Urinary bladder (tissue), 4 donors: ENCODE results near the gene ARAP2. TPM values are rescaled to one million over a fixed set of nuclear protein-coding genes. Genes with fewer than 3 reads are reported as not detected.

Experiments
- DNase-seq: peaks from one replicate; pipeline ENCODE4 v3.0.0-alpha.2; 2015; ENCODE audit errors: extremely low spot score
- H3K27ac ChIP-seq: one replicate; pipeline ENCODE4 v1.5.1; 2013; ENCODE audit warnings: low read depth, mild to moderate bottlenecking, moderate library complexity
- H3K36me3 ChIP-seq: one replicate; pipeline ENCODE4 v1.6.1; 2013; ENCODE audit warnings: mild to moderate bottlenecking, moderate library complexity; ENCODE audit not compliant: insufficient read depth
- H3K4me1 ChIP-seq: one replicate; pipeline ENCODE4 v1.6.1; 2013; ENCODE audit warnings: mild to moderate bottlenecking, moderate library complexity; ENCODE audit not compliant: insufficient read depth
- H3K4me3 ChIP-seq: one replicate; pipeline ENCODE4 v1.5.1; 2013; ENCODE audit warnings: low read depth, low read length
- WGBS: extraction: QIAGEN DNeasy Blood & Tissue Kit; methylation state at CpG from one replicate; pipeline ENCODE4 v1.1.7; 2013; 5-methylcytosine and 5-hydroxymethylcytosine counted together
- polyA plus RNA-seq: library from polyadenylated mRNA; stranded (reverse); fragments of 200-250 nt; gene quantifications from one replicate; pipeline ENCODE4 v1.2.3, GENCODE V29; 2013
- total RNA-seq: library from RNA; depleted of rRNA; stranded (reverse); fragments of >200 nt; gene quantifications from one replicate; pipeline ENCODE4 v1.2.3, GENCODE V29; 2014
- donor health status: healthy with polysubstance abuse.
- donor health status: healthy.

ARAP2 gene
- total and polyA plus RNA-seq, 2 donors, result 1.5 to 34.1 TPM

DNA sequence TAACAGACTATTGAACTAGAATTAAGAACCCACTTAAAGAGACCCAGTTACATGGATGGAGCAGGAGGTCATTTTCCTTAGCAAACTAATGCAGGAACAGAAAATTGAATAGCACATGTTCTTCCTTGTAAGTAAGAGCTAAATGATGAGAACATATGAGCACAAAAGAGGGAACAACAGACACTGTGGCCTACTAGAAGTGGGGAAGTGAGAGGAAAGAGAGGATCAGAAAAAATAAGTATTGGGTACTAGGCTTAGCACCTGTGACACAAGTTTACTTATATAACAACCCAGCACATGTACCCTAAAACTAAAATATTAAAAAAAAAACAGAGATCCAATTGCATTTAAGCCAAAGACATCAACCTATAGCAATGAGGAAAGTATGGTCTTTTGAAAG, 26.2 kb downstream of the ARAP2 start:
- Histone ChIP-seq H3K4me1 (no peaks in the 10 kb centered on the region), H3K36me3 (no peaks in the 10 kb centered on the region), H3K4me3 (no peak overlapping the region), H3K27ac (no peak overlapping the region)
- no peak for DNase-seq

DNA sequence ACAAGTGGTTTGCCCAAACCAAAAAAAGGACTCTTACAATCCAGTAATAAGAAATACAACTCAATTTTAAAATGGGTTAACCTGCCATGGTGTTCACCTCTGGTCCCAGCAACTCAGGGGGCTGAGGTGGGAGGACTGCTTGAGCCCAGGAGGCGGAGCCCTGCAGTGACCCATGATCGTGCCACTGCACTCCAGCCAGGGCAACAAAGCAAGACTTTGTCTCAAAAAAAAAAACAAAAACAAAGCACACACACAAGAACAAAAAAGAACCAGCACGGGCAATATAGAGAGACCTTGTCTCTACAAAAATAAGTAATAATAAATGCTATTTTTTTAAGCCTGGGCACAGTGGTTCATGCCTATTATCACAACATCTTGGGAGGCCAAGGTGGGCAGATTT, 28.7 kb downstream of the ARAP2 start:
- DNase-seq, result no peak
- 87% methylated on average over 3 of the region's 3 CpGs for WGBS
- no peak overlapping the region for H3K27ac ChIP-seq
- H3K36me3 ChIP-seq, result no peaks in the 10 kb centered on the region
- H3K4me1 ChIP-seq, result no peaks in the 10 kb centered on the region
- no peak overlapping the region for H3K4me3 ChIP-seq

DNA sequence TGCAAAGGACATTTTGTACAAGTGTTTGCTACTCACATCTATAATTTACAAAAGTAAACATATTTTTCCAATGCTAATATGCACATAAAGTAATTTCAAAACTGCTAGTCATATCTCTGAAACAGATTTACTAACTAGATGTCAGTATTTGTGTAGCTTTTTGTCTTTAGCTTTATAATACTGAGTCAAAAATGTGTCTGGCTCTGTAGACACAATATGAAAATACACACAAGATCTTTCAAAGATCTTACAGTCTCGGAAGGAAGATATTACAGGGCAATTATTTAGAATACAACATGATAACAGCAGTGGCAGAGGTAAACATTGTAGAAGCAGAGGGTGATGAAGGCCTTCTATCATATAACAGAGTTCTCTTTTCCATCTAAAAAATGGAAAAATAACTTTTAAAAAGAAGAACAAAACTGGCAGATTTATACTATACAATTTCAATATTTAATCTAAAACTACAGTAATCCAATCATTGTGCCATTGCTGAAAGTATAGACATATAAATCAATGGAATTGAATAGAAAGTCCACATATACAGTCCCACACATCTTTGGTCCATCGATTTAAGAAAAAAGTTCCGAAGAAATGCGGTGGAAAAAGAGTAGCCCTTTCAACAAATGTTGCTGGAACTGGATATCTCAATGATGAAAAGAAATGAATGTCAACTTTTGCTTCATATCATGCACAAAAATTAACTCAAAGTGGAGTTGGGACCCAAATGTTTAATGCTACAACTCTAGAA, 29.4 kb downstream of the ARAP2 start:
- H3K4me1 ChIP-seq, result no peaks in the 10 kb centered on the region
- no peaks in the 10 kb centered on the region for H3K36me3 ChIP-seq
- H3K27ac ChIP-seq, result no peak overlapping the region
- DNase-seq, result no peak
- H3K4me3 ChIP-seq, result no peak overlapping the region
- 64% methylated on average over 4 of the region's 4 CpGs for WGBS

GRCh38 chr4:36213977-36214376, 30.3 kb downstream of the ARAP2 start:
- Histone ChIP-seq H3K4me3 (no peak overlapping the region), H3K36me3 (no peaks in the 10 kb centered on the region), H3K4me1 (no peaks in the 10 kb centered on the region), H3K27ac (no peak overlapping the region)
- 67% methylated on average over 2 of the region's 2 CpGs for WGBS
- DNase-seq, result no peak

DNA sequence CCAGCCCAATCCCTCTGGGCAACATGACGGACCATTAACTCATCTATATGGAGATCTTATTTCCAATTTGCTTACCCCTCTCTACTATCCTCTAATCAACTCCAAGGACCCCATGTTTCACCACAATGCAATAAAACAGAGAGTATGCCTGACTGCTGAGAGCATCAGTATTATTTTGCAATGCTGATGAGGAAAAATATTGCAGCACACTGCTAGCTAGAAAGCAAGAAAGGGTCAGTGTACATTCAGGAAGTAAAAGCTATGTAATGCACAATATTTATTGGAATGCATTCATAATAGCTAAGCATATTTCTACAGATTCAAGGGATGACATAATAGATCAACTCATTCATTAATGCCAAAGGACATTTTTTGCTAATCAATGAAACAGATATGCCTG, 33.2 kb downstream of the ARAP2 start:
- 77% methylated on average over 1 of the region's 1 CpG for WGBS
- DNase-seq, result no peak
- Histone ChIP-seq H3K4me1 (no peaks in the 10 kb centered on the region), H3K4me3 (no peak overlapping the region), H3K27ac (no peak overlapping the region), H3K36me3 (no peaks in the 10 kb centered on the region)

DNA sequence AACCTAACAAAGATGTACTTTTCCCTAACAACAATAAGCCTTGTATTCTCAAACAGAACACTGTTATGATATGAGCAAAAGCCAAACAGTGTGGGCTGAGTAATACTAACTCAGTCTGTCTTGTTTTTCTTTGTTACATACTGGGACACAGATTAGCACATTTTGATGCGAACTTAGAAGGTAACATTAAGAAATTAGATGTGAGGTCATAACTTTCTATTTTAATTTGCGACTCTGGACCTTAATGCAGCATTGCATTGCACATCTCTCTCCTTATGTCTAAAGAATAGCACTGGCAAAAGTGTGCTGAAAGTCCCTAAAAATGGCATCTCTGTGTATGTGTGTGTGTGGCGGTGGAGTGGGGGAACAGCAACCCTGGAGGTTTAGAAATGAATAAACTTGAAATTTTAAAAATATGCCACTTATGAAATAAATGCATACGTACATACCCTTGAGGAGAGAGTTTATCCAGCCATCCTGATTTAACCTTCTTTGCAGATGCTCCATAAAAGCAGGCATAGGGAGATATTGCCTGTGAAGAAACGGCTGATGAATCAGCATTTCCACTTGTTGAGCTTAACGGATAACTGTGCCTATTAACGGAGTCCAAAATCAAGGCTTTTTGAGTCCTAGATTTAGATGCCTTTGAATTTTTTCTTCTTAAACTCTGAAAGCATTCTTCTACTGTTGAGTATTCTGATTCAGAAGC, 34.2 kb downstream of the ARAP2 start:
- Histone ChIP-seq H3K4me3 (no peak overlapping the region), H3K27ac (no peak overlapping the region), H3K4me1 (no peaks in the 10 kb centered on the region), H3K36me3 (no peaks in the 10 kb centered on the region)
- DNase-seq, result no peak
- WGBS, result 66% methylated on average over 7 of the region's 7 CpGs

DNA sequence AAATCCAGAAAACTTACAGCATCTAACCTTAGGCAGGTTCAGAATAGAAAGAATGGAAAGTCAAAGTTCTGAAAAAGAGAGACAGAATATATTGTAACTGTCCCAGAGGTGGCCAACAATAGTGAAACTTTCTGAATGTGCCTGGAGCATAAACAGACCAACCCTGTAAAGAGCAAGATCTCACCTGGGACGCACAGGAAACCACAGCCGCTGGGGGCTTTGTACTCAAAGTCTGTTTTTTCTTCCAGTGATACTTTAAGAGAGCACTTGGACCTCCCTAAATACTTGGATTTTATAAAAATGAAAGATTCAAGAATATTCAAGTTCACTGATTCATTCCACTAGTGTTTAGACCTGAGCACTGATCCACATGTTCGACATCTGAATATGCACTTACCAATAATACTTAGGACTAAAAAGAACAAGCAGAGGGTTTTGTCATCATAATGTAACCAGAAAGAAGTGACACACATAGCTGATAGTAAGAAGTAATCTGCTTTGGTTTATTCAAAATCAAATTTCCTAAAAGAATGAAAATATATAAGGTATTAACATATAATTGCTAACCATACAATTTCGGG, 35.3 kb downstream of the ARAP2 start:
- Histone ChIP-seq H3K27ac (no peak overlapping the region), H3K4me3 (no peak overlapping the region), H3K4me1 (no peaks in the 10 kb centered on the region), H3K36me3 (no peaks in the 10 kb centered on the region)
- whole genome bisulfite sequencing, result 76% methylated on average over 4 of the region's 4 CpGs
- DNase-seq, result no peak

DNA sequence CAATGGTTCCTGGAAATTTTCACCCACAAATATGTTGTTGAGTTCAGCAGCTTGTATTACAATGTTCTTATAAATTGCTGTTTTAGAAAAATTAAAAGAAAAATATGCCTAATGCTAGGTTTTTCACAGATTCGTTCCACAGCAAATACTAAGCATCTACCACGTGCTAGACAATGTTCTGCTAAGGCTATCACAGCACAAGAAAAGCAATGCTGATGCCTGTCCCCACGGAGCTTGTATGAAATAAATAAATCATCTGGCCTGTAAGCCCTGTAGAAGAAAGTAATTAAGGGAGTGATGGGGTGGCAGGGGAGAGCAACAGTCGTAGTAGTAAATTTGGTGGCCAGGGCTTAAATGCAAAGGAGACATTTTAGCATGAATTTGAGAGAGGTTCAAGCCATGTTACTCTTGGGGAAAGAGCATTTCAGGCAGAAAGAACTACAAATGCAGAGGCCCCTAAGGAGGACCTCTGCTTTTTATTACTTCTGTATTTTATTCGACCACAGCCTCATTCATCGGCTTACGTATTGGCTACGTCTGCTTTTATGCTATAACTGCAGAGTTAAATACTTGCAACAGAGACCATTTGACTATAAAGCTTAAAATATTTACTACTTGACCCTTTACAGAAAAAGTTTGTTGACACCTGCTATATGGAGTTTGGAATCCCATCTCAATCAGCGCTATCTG, 36.3 kb downstream of the ARAP2 start:
- Histone ChIP-seq H3K27ac (no peak overlapping the region), H3K4me1 (no peaks in the 10 kb centered on the region), H3K4me3 (no peak overlapping the region), H3K36me3 (no peaks in the 10 kb centered on the region)
- 73% methylated on average over 9 of the region's 9 CpGs for WGBS
- no peak for DNase-seq

GRCh38 chr4:36207367-36207766, 36.9 kb downstream of the ARAP2 start:
- DNase-seq, result no peak
- Histone ChIP-seq H3K36me3 (no peaks in the 10 kb centered on the region), H3K4me3 (no peak overlapping the region), H3K4me1 (no peaks in the 10 kb centered on the region), H3K27ac (no peak overlapping the region)
- WGBS, result 73% methylated on average over 1 of the region's 1 CpG

GRCh38 chr4:36206603-36207311, 37.6 kb downstream of the ARAP2 start:
- H3K4me3 ChIP-seq, result no peak overlapping the region
- 81% methylated on average over 3 of the region's 3 CpGs for WGBS
- no peak for DNase-seq
- H3K4me1 ChIP-seq, result no peaks in the 10 kb centered on the region
- H3K27ac ChIP-seq, result no peak overlapping the region
- H3K36me3 ChIP-seq, result no peaks in the 10 kb centered on the region

- WGBS, result 86% methylated on average over 3 of the region's 3 CpGs
- Histone ChIP-seq H3K36me3 (no peaks in the 10 kb centered on the region), H3K4me1 (no peaks in the 10 kb centered on the region), H3K4me3 (no peak overlapping the region), H3K27ac (no peak overlapping the region)
- no peak for DNase-seq
Measured at GRCh38 chr4:36206012-36206411, 38.3 kb downstream of the ARAP2 start.

GRCh38 chr4:36198861-36199260, 45.5 kb downstream of the ARAP2 start:
- no peak overlapping the region for H3K4me3 ChIP-seq
- H3K4me1 ChIP-seq, result no peaks in the 10 kb centered on the region
- no peak overlapping the region for H3K27ac ChIP-seq
- WGBS, result 93% methylated on average over 4 of the region's 4 CpGs
- DNase-seq, result no peak
- H3K36me3 ChIP-seq, result no peaks in the 10 kb centered on the region

GRCh38 chr4:36198068-36198808, 46.1 kb downstream of the ARAP2 start:
- 87% methylated on average over 10 of the region's 10 CpGs for WGBS
- H3K27ac ChIP-seq, result no peak overlapping the region
- no peaks in the 10 kb centered on the region for H3K4me1 ChIP-seq
- H3K4me3 ChIP-seq, result no peak overlapping the region
- no peaks in the 10 kb centered on the region for H3K36me3 ChIP-seq
- DNase-seq, result no peak
